Stimulated activated CD4-positive, alpha-beta T cell treated with anti-CD3 and anti-CD28 coated beads, Interleukin-1b, Interleukin-23, amount 100 ng/mL, for 1 hour (primary cell): ENCODE results near the gene SCUBE1.

ENCODE experiments used
- DNase-seq, 2 donors: peaks; one replicate each; pipeline ENCODE4 v3.0.0-alpha.2; 2020; ENCODE audit warnings: low read depth in 2 of 2

Gene SCUBE1

DNA sequence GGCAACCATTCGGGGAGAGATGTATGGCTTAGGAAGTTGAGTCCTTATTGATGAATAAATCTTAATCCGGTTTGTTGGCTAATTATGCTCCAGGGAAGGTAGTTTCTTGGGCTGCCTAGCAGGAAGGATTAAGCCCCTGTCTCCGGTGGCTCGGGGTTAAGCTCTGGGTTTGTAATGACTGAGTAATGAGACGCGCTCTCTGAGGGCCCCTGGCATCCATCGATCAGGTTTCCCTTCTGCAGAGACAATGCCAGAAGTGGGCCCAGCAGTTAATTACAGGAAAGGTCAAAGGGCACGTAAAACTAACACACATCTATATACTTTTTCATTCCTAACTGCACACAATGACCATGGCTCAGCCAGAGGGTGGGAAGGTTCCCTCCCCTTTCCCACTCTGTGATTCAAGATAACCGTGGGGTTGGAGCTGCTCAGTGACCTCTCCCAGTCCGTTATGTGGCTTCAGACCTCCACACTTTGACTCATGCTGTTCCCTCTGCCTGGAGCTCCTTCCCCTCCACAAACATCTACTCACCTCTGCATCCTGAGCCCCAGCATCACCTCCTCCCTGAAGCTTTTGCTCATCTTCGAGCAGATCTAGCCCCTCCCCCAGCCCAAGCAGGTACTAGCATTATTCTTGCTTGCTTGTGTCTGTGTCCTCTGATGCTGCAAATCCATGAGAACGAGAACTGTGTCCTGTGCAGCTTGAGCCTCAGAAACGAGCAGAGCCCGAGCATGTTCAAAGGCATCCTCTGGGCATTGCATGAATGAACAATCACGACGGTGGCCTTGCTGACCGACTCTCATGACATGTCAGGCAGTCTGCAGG lies 16.6 kb downstream of the SCUBE1 start:
- no peak for DNase-seq

GRCh38 chr22:43325176-43325575 lies 18.0 kb downstream of the SCUBE1 start:
- no peak for DNase-seq

- no peak for DNase-seq
Observed at GRCh38 chr22:43320943-43321900, 21.9 kb downstream of the SCUBE1 start.

GRCh38 chr22:43319661-43320486 lies 23.3 kb downstream of the SCUBE1 start:
- DNase-seq, result no peak

DNA sequence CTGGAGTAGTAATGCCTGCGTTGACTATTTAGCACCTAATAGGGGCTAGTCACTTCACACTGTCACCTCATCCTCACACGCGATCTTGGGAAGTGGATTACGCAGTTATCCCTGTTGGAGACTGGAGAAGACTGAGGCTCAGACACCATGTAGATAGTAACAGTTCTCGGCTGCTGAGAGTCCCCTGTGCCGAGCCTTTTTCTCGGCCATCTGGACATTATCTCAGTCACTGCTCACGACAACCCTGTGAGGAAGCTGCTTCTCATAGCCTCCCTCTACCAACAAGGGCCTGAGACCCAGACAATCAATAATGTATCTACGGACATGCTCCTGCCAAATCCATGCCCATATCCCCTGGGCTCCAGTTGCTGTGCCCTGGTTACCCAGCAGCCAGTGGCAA lies 25.9 kb downstream of the SCUBE1 start:
- no peak for DNase-seq

DNA sequence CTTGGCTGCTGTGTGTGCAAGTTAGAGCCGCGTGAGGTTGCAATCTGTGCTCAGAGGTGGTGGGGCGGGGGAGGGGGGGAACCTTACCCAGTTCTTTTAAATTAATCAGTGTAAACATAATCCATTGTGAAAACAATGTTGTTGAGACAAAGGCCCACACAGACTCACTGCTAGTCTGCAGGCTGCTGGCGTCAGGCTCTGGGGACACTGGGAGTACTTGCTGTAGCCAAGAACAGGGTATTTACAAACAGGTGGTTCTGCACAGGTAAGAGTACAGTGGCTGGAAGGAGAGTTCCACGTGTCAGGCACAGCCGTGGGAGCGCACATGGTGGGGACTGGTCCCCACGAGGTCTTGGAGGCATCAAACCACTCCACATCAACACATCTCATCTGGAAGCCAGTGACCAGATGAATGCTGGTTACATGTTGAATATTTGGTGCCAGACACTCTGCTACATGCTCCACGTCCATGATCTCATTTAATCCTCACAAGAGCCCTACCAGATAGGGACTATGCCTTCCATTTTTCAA lies 27.4 kb downstream of the SCUBE1 start:
- DNase-seq, result no peak

- no peak for DNase-seq
Observed at GRCh38 chr22:43314611-43315010, 28.6 kb downstream of the SCUBE1 start.

- no peak for DNase-seq
Observed at GRCh38 chr22:43313890-43314474, 29.2 kb downstream of the SCUBE1 start.

DNA sequence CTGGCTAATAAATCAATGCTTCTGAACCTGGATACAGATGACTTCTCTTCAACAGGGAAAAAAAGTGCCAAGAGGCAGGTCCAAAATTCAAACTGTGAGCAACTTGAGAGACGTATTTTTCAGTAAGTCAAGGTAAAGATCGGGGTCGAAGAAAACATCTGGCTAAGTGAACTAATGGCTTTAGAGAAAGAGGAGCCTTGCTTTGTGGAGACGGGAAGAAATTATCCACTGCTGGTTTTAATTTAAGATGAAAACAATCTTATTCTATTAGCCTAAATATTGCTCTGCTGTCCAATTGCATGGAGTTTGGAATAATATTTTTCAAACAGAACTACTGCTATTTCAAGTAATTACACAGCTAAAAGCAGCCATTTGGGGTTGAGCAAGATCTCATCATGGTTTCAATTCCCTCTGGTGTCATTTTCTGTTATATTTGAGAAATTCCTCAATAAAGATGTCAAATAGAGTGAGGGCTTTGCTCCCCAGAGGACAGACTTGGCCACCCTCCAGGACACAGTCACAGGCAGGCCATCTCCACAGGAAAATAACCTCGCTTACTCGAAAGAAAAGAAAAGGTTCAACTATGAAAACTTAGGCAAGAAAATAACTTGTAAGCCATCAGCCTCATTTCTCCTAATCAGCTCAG lies 29.8 kb downstream of the SCUBE1 start:
- no peak for DNase-seq

DNA sequence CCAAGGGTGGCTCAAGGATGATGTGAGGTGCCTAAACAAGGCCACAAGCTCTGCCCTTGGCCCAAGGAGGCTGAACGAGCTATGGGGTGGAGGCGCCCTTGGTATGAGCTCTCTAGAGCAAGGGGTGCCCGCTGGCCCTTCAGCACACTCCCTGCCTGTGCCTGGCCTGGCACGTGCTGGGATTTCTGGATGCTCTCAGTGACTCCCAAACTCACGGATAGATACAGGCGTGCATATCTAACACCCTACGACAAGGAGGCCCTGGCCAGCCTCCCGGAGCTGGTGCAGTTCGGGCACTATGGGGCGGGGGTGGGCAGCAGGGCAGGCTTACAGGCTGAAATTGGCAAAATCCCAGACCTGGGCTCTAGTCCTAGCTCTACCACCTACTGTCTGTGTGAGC lies 30.6 kb downstream of the SCUBE1 start:
- no peak for DNase-seq

GRCh38 chr22:43310798-43311197 lies 32.4 kb downstream of the SCUBE1 start:
- DNase-seq, result no peak

GRCh38 chr22:43310311-43310710 lies 32.9 kb downstream of the SCUBE1 start:
- no peak for DNase-seq

DNA sequence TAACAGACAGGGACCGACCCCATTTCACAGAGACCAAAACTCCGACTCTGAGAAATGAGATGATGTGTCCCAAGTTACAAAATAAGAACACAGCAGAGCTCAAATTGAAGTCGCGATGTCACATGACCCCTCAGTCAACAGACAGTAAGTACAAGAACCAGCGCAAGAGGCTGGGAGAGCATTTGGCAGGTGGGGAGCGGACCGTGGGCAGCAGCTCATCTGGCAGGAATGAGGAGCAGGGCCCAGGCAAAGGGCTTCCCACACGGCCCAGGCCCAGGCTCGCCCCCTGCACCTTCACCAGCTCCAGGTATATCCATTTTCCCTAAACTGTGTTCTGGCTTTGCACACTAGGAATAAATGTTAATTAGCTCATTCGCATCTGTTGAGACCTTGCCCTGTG lies 34.3 kb downstream of the SCUBE1 start:
- DNase-seq, result no peak

- no peak for DNase-seq
Observed at GRCh38 chr22:43308060-43308830, 34.9 kb downstream of the SCUBE1 start.

DNA sequence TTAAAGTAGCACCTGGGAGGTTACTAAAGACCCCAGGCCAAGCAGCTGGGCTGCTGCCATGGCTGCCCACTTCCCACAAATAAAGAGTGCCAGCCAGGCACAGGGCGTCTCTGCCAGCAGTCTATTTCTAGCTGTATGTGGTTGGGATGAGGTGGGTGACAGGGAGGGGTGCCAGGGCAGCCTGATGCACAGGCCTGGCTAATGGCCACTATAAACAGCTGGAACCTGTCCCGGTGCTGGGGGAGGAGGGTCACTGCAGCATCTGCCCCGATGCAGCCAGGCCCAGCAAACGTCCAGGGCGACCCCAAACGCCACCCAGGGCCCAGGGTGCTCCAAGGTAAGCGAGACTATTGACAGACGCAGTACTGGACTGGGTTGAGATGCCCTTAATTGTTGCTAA lies 37.4 kb downstream of the SCUBE1 start:
- DNase-seq, result no peak

- DNase-seq, result no peak
Observed at GRCh38 chr22:43304831-43305590, 38.2 kb downstream of the SCUBE1 start.

DNA sequence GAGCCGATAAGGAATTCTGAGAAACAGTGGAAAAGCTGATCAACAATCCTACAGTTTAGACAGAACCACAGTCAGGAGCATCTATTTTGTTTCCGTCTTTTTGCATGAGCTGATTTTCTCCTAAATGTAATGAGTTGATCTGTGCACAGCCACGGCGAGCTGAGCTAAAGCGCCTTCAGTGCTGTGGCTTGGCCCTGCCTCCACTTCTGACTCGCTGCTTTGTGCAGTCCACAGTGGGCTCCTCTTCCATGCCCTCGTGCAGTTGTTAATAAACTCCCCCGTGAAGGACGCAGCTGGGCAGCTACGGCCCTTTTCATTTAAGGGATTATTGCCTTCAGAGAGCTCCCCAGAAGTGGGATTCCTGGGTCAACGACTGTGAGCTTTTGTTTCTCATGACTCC lies 39.4 kb downstream of the SCUBE1 start:
- no peak for DNase-seq

- no peak for DNase-seq
Observed at GRCh38 chr22:43303166-43303565, 40.0 kb downstream of the SCUBE1 start.

DNA sequence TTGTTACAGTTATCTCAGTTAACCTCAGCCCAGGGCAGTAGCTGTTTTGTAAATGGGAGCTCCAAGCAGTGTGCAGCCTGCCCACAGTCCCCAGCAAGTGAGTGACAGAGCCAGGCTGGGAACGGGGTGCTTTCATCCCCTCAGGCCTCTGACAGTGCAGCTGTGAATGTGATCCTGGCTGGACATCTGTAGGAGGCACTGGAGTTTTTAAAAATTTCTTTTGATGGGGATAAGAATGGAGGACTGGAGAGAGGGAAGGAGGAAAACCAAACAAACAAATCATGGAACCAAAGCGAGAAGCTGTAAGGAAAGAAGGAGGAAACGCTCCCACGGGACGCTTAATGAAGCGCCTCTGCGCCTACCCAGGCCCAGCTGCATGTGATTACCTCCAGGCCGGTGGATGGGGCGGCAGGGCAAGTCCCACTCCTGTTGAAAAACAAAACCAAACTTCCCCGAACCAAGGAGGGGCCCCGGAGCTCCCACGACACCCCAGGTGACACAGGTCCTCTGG lies 40.6 kb downstream of the SCUBE1 start:
- DNase-seq, result no peak
